ENCODE data around the gene SLC12A7.

DNA sequence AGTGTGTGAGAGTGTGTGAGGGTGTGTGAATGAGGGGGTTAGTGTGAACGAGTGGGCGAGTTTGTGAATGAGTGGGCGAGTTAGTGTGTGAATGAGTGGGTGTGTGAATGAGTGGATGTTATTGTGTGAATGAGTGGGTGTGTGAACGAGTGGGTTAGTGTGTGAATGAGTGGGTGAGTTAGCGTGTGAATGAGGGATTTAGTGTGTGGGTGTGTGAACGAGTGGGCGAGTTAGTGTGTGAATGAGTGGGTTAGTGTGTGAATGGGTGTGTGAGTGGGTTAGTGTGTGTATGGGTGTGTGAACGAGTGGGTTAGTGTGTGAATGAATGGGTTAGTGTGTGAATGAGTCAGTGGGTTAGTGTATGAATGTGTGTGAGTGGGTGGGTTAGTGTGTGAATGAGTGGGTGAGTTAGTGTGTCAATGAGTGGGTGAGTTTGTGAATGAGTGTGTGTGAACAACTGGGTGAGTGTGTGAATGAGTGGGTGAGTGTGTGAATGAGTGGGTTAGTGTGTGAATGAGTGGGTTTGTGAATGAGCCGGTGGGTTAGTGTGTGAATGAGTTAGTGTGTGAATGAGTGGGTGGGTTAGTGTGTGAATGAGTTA lies 65.8 kb downstream of the SLC12A7 start:
- TF ChIP-seq POLR2A (IDR thresholded peaks at IDR 0.05) = no peak
- TF ChIP-seq, protein P1, sequence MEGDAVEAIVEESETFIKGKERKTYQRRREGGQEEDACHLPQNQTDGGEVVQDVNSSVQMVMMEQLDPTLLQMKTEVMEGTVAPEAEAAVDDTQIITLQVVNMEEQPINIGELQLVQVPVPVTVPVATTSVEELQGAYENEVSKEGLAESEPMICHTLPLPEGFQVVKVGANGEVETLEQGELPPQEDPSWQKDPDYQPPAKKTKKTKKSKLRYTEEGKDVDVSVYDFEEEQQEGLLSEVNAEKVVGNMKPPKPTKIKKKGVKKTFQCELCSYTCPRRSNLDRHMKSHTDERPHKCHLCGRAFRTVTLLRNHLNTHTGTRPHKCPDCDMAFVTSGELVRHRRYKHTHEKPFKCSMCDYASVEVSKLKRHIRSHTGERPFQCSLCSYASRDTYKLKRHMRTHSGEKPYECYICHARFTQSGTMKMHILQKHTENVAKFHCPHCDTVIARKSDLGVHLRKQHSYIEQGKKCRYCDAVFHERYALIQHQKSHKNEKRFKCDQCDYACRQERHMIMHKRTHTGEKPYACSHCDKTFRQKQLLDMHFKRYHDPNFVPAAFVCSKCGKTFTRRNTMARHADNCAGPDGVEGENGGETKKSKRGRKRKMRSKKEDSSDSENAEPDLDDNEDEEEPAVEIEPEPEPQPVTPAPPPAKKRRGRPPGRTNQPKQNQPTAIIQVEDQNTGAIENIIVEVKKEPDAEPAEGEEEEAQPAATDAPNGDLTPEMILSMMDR (IDR thresholded peaks at IDR 0.05) = no peak

Measured in testis (tissue), 2 donors.